ENCODE measurements around the gene NR1H3. TPM values are rescaled to one million over a fixed set of nuclear protein-coding genes. Genes with fewer than 3 reads are reported as not detected.
A peak's percentile ranks its signal among the peaks of the same experiment; 100 is the strongest.
"Not testable (repeated sequence)": the region's sequence is repeated elsewhere in the genome, so short reads cannot be mapped to it uniquely, and the experiment has no call there.

The NR1H3 gene
- polyA plus RNA-seq, result 100 to 1,000 TPM in 2 of 3 donors, 10 to 100 TPM in 1; 29.5 to 230 (median 119) TPM

- WGBS, 3 donors, result 1 to 5% (median 3%) methylated on average over 15 of the region's 15 CpGs
Observed at GRCh38 chr11:47257517-47258316, at the start of gene NR1H3. NR1H3 (plus strand) TSS chr11:47257996; CDS start chr11:47259217, 1,221 bp downstream.

GRCh38 chr11:47208008-47208552 lies 49.7 kb upstream of the NR1H3 start:
- WGBS, 3 donors, result 89 to 94% (median 93%) methylated on average over 13 of the region's 13 CpGs
- not testable (repeated sequence) for H3K27ac ChIP-seq (ENCODE audit: low read depth, low read length)

More at GRCh38 chr11:47257517-47258316, at the start of gene NR1H3:
- H3K27ac ChIP-seq (ENCODE audit: low read depth, low read length), result peak within 1 kb of the TSS; percentile 11

GRCh38 chr11:47208628-47209027 lies 49.2 kb upstream of the NR1H3 start:
- WGBS, 3 donors, result 93 to 95% (median 94%) methylated on average over 5 of the region's 5 CpGs
- H3K27ac ChIP-seq (ENCODE audit: low read depth, low read length), result no peak overlapping the region

- H3K27ac ChIP-seq (ENCODE audit: low read depth, low read length), result no peak overlapping the region
- WGBS, 3 donors, result 84 to 89% (median 89%) methylated on average over 12 of the region's 12 CpGs
Observed at GRCh38 chr11:47212938-47213337, 44.9 kb upstream of the NR1H3 start.

GRCh38 chr11:47213950-47214565 lies 43.7 kb upstream of the NR1H3 start:
- WGBS, 3 donors, result 4 to 12% (median 7%) methylated on average over 20 of the region's 20 CpGs

GRCh38 chr11:47215366-47215910 lies 42.4 kb upstream of the NR1H3 start:
- WGBS, 3 donors, result 6 to 10% (median 7%) methylated on average over 15 of the region's 15 CpGs

More at GRCh38 chr11:47213950-47214565, 43.7 kb upstream of the NR1H3 start:
- H3K27ac ChIP-seq (ENCODE audit: low read depth, low read length), result peak overlapping the region; percentile 73

GRCh38 chr11:47216121-47216798 lies 41.5 kb upstream of the NR1H3 start:
- 6 to 19% (median 9%) methylated on average over 12 of the region's 12 CpGs for WGBS, 3 donors
- H3K27ac ChIP-seq (ENCODE audit: low read depth, low read length), result no peak overlapping the region

More at GRCh38 chr11:47215366-47215910, 42.4 kb upstream of the NR1H3 start:
- no peak overlapping the region for H3K27ac ChIP-seq (ENCODE audit: low read depth, low read length)

GRCh38 chr11:47220401-47220821 lies 37.4 kb upstream of the NR1H3 start:
- no peak overlapping the region for H3K27ac ChIP-seq (ENCODE audit: low read depth, low read length)
- WGBS, 3 donors, result 63 to 82% (median 71%) methylated on average over 1 of the region's 1 CpG

GRCh38 chr11:47222696-47223095 lies 35.1 kb upstream of the NR1H3 start:
- WGBS, 3 donors, result 41 to 97% (median 94%) methylated on average over 2 of the region's 2 CpGs
- H3K27ac ChIP-seq (ENCODE audit: low read depth, low read length), result no peak overlapping the region

GRCh38 chr11:47225552-47226400 lies 32.0 kb upstream of the NR1H3 start:
- no peak overlapping the region for H3K27ac ChIP-seq (ENCODE audit: low read depth, low read length)
- WGBS, 3 donors, result 87 to 95% (median 91%) methylated on average over 7 of the region's 7 CpGs

- no peak overlapping the region for H3K27ac ChIP-seq (ENCODE audit: low read depth, low read length)
- WGBS, 3 donors, result 94 to 95% (median 95%) methylated on average over 8 of the region's 8 CpGs
Observed at GRCh38 chr11:47229161-47229560, 28.6 kb upstream of the NR1H3 start.

- WGBS, 3 donors, result 82 to 97% (median 95%) methylated on average over 4 of the region's 4 CpGs
- no peak overlapping the region for H3K27ac ChIP-seq (ENCODE audit: low read depth, low read length)
Observed at GRCh38 chr11:47233051-47233450, 24.7 kb upstream of the NR1H3 start.

- WGBS, 3 donors, result 24 to 52% (median 49%) methylated on average over 11 of the region's 11 CpGs
- H3K27ac ChIP-seq (ENCODE audit: low read depth, low read length), result no peak overlapping the region
Observed at GRCh38 chr11:47233989-47234668, 23.7 kb upstream of the NR1H3 start.

- no peak overlapping the region for H3K27ac ChIP-seq (ENCODE audit: low read depth, low read length)
- 17 to 39% (median 35%) methylated on average over 12 of the region's 12 CpGs for WGBS, 3 donors
Observed at GRCh38 chr11:47234669-47235100, 23.1 kb upstream of the NR1H3 start.

GRCh38 chr11:47235163-47235562 lies 22.6 kb upstream of the NR1H3 start:
- no peak overlapping the region for H3K27ac ChIP-seq (ENCODE audit: low read depth, low read length)
- 84 to 89% (median 86%) methylated on average over 12 of the region's 12 CpGs for WGBS, 3 donors

- no peak overlapping the region for H3K27ac ChIP-seq (ENCODE audit: low read depth, low read length)
- 78 to 84% (median 79%) methylated on average over 5 of the region's 5 CpGs for WGBS, 3 donors
Observed at GRCh38 chr11:47236482-47236881, 21.3 kb upstream of the NR1H3 start.

- no peak overlapping the region for H3K27ac ChIP-seq (ENCODE audit: low read depth, low read length)
- 93 to 94% (median 93%) methylated on average over 10 of the region's 10 CpGs for WGBS, 3 donors
Observed at GRCh38 chr11:47239852-47240251, 17.9 kb upstream of the NR1H3 start.
